H9 (cell line): ENCODE results near the gene RNU6-1. TPM values are rescaled to one million over a fixed set of nuclear protein-coding genes. Genes with fewer than 3 reads are reported as not detected.

Source experiments
- DNase-seq: peaks from one replicate; pipeline ENCODE4 v3.0.0-alpha.2; 2017
- H2AFZ ChIP-seq: one replicate; pipeline ENCODE4 v1.6.1; 2013; ENCODE audit warnings: mild to moderate bottlenecking, low read length, control low read depth, moderate library complexity
- H2AK5ac ChIP-seq: 2 replicates; pipeline ENCODE4 v1.6.1; 2013; ENCODE audit warnings: low read length, control low read depth, mixed read lengths; ENCODE audit not compliant: insufficient read length
- H2BK120ac ChIP-seq: one replicate; pipeline ENCODE4 v1.6.1; 2013; ENCODE audit warnings: low read depth, mild to moderate bottlenecking, low read length, control low read depth, inconsistent platforms; ENCODE audit not compliant: poor library complexity, severe bottlenecking
- H2BK12ac ChIP-seq: 2 replicates; pipeline ENCODE4 v1.6.1; 2013; ENCODE audit warnings: low read length, control low read depth, mixed read lengths, low read depth; ENCODE audit not compliant: insufficient read length
- H2BK15ac ChIP-seq: 2 replicates; pipeline ENCODE4 v1.6.1; 2013; ENCODE audit warnings: low read depth, low read length, control low read depth
- H2BK20ac ChIP-seq: one replicate; pipeline ENCODE4 v1.6.1; 2013; ENCODE audit warnings: low read depth, mild to moderate bottlenecking, low read length, control low read depth, inconsistent platforms; ENCODE audit not compliant: poor library complexity, severe bottlenecking
- H2BK5ac ChIP-seq: 2 replicates; pipeline ENCODE4 v1.6.1; 2013; ENCODE audit warnings: low read length, control low read depth, mixed read lengths; ENCODE audit not compliant: insufficient read length
- H3K14ac ChIP-seq: 2 replicates; pipeline ENCODE4 v1.6.1; 2013; ENCODE audit warnings: low read length, control low read depth; ENCODE audit not compliant: insufficient read depth
- H3K18ac ChIP-seq: 2 replicates; pipeline ENCODE4 v1.6.1; 2013; ENCODE audit warnings: low read depth, mild to moderate bottlenecking, mixed read lengths, low read length, control low read depth; ENCODE audit not compliant: insufficient read length
- H3K23ac ChIP-seq: 2 replicates; pipeline ENCODE4 v1.6.1; 2013; ENCODE audit warnings: low read length, control low read depth, mixed read lengths, low read depth; ENCODE audit not compliant: insufficient read length
- H3K23me2 ChIP-seq: 2 replicates; pipeline ENCODE4 v1.6.1; 2013; ENCODE audit warnings: low read depth, mild to moderate bottlenecking, mixed read lengths, low read length, control low read depth; ENCODE audit not compliant: insufficient read length, poor library complexity, severe bottlenecking
- H3K27ac ChIP-seq: 2 replicates; pipeline ENCODE4 v1.5.1; 2013; ENCODE audit warnings: low read length, control low read depth, mixed read lengths, low read depth; ENCODE audit not compliant: insufficient read length
- H3K27me3 ChIP-seq: 2 replicates; pipeline ENCODE4 v1.6.1; 2013; ENCODE audit warnings: low read length, control low read depth, inconsistent platforms; ENCODE audit not compliant: insufficient read depth
- H3K4ac ChIP-seq: 2 replicates; pipeline ENCODE4 v1.6.1; 2013; ENCODE audit warnings: low read depth, mild to moderate bottlenecking, control low read depth, inconsistent platforms, low read length, moderate library complexity
- H3K4me1 ChIP-seq: 2 replicates; pipeline ENCODE4 v1.6.1; 2013; ENCODE audit warnings: low read length, control low read depth, inconsistent platforms; ENCODE audit not compliant: insufficient read depth
- H3K4me2 ChIP-seq: 2 replicates; pipeline ENCODE4 v1.6.1; 2013; ENCODE audit warnings: low read length, control low read depth, mixed read lengths; ENCODE audit not compliant: insufficient read length, insufficient read depth
- H3K56ac ChIP-seq: 2 replicates; pipeline ENCODE4 v1.6.1; 2013; ENCODE audit warnings: low read depth, mild to moderate bottlenecking, mixed read lengths, low read length, control low read depth; ENCODE audit not compliant: insufficient read length
- H3K79me1 ChIP-seq: 2 replicates; pipeline ENCODE4 v1.6.1; 2013; ENCODE audit warnings: low read depth, mild to moderate bottlenecking, moderate library complexity, low read length, control low read depth, inconsistent platforms; ENCODE audit not compliant: insufficient read depth, poor library complexity, severe bottlenecking
- H3K79me2 ChIP-seq: 2 replicates; pipeline ENCODE4 v1.6.1; 2013; ENCODE audit warnings: low read length, control low read depth, inconsistent platforms; ENCODE audit not compliant: insufficient read depth
- H3K9ac ChIP-seq: 2 replicates; pipeline ENCODE4 v1.6.1; 2013; ENCODE audit warnings: low read length, control low read depth, mixed read lengths; ENCODE audit not compliant: insufficient read length; ENCODE audit errors: extremely low read depth
- H3K9me3 ChIP-seq: one replicate; pipeline ENCODE4 v1.6.1; 2013; ENCODE audit warnings: low read depth, low read length, inconsistent platforms; ENCODE audit not compliant: control insufficient read depth
- H3T11ph ChIP-seq: one replicate; pipeline ENCODE4 v1.6.1; 2013; ENCODE audit warnings: mild to moderate bottlenecking, low read length, control low read depth, inconsistent platforms
- H4K20me1 ChIP-seq: one replicate; pipeline ENCODE4 v1.6.1; 2013; ENCODE audit not compliant: control insufficient read depth, insufficient read length, insufficient read depth
- H4K5ac ChIP-seq: 2 replicates; pipeline ENCODE4 v1.6.1; 2013; ENCODE audit warnings: low read depth, mild to moderate bottlenecking, mixed read lengths, low read length, control low read depth; ENCODE audit not compliant: insufficient read length
- H4K8ac ChIP-seq: replicated peaks from 2 replicates; pipeline ENCODE4 v1.6.1; 2013; ENCODE audit warnings: low read length, control low read depth, mixed read lengths, low read depth; ENCODE audit not compliant: insufficient read length
- H4K91ac ChIP-seq: 2 replicates; pipeline ENCODE4 v1.6.1; 2013; ENCODE audit warnings: low read depth, mild to moderate bottlenecking, moderate library complexity, mixed read lengths, low read length, control low read depth; ENCODE audit not compliant: insufficient read length
- H3K27ac Mint-ChIP-seq, 3 experiments: 2 replicates in 2 of 3; 3 replicates in 1 of 3; pipeline ENCODE4 v1.8.0; 2020 to 2021; ENCODE audit warnings: mixed read lengths in 3 of 3, mild to moderate bottlenecking in 1 of 3, moderate library complexity in 1 of 3
- H3K27me3 Mint-ChIP-seq: 2 replicates; pipeline ENCODE4 v1.8.0; 2021; ENCODE audit warnings: low read depth, mild to moderate bottlenecking, moderate library complexity, mixed read lengths
- H3K36me3 Mint-ChIP-seq, 3 experiments: 2 replicates in 2 of 3; 3 replicates in 1 of 3; pipeline ENCODE4 v1.8.0; 2020 to 2021; ENCODE audit warnings: low read depth in 3 of 3, mixed read lengths in 3 of 3; ENCODE audit not compliant: insufficient read depth in 1 of 3
- H3K4me1 Mint-ChIP-seq, 2 experiments: 2 replicates each; pipeline ENCODE4 v1.8.0; 2020; ENCODE audit warnings: mixed read lengths in 2 of 2
- H3K4me3 Mint-ChIP-seq, 2 experiments: 2 replicates in 1 of 2; 3 replicates in 1 of 2; pipeline ENCODE4 v1.8.0; 2020 to 2021; ENCODE audit warnings: mild to moderate bottlenecking in 2 of 2, mixed read lengths in 2 of 2, moderate library complexity in 1 of 2
- H3K9me3 Mint-ChIP-seq, 2 experiments: 2 replicates in 1 of 2; 3 replicates in 1 of 2; pipeline ENCODE4 v1.8.0; 2020; ENCODE audit warnings: mild to moderate bottlenecking in 2 of 2, mixed read lengths in 2 of 2, moderate library complexity in 1 of 2
- total RNA-seq: library from RNA; stranded (reverse); gene quantifications from 2 replicates; pipeline ENCODE4 v1.2.1, GENCODE V29; 2021
- TF ChIP-seq, protein P1 (sequence below): fragments of 200-600 bp; sonication (generic); conservative IDR thresholded peaks from 3 replicates; pipeline ENCODE4 v1.8.0; 2021; ENCODE audit warnings: antibody characterized with exemption, mild to moderate bottlenecking

RNU6-1 gene
- total RNA-seq, 1 experiment from 2014 or later = not detected

DNA sequence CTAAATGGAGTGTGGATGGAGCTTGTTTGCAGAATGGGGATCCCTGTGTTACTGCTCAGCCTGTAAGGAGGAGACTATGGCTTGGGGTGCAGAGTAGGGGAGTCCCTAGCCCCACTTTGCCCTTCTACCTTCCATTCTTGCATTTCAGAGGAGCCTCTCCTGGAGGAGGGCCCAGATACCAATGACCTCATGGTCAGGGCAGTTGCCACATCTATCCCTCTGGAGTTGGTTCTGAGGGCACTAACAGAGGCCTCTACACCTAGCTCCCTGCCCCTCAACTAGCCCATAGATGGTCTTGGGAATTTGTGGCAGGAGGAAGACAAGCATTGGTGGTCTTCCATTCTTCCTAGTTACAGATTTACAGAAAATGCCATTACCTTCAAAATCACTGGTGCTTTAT lies 8.5 kb downstream of the RNU6-1 start:
- Histone ChIP-seq H3K23me2 (peaks cover 16% of the 10 kb centered on the region), H2AK5ac (no peak overlapping the region), H2AFZ (no peak overlapping the region), H3K9ac (no peak overlapping the region), H3K56ac (no peak overlapping the region), H2BK12ac (no peak overlapping the region), H2BK120ac (no peak overlapping the region), H3K23ac (no peak overlapping the region), H2BK5ac (no peak overlapping the region), H3K79me2 (no peaks in the 10 kb centered on the region), H3K18ac (no peak overlapping the region), H3K4me2 (no peak overlapping the region), H3K9me3 (no peaks in the 10 kb centered on the region), H4K20me1 (no peaks in the 10 kb centered on the region), H3K27ac (no peak overlapping the region), H2BK20ac (no peak overlapping the region), H4K91ac (no peak overlapping the region), H3K79me1 (no peaks in the 10 kb centered on the region), H4K8ac (no peak overlapping the region), H4K5ac (no peak overlapping the region), H3K4me1 (peaks cover 7% of the 10 kb centered on the region; the same call in 1 of the 2 replicates), H3K14ac (no peak overlapping the region), H3K4ac (no peak overlapping the region), H3T11ph (no peak overlapping the region), H2BK15ac (no peak overlapping the region), H3K27me3 (peaks cover 94% of the 10 kb centered on the region)
- H3K4me1 Mint-ChIP-seq = peaks cover 29 to 45% of the 10 kb centered on the region in 2 experiments
- H3K27ac Mint-ChIP-seq = no peak overlapping the region
- no peak overlapping the region for H3K4me3 Mint-ChIP-seq
- TF ChIP-seq, protein P1, sequence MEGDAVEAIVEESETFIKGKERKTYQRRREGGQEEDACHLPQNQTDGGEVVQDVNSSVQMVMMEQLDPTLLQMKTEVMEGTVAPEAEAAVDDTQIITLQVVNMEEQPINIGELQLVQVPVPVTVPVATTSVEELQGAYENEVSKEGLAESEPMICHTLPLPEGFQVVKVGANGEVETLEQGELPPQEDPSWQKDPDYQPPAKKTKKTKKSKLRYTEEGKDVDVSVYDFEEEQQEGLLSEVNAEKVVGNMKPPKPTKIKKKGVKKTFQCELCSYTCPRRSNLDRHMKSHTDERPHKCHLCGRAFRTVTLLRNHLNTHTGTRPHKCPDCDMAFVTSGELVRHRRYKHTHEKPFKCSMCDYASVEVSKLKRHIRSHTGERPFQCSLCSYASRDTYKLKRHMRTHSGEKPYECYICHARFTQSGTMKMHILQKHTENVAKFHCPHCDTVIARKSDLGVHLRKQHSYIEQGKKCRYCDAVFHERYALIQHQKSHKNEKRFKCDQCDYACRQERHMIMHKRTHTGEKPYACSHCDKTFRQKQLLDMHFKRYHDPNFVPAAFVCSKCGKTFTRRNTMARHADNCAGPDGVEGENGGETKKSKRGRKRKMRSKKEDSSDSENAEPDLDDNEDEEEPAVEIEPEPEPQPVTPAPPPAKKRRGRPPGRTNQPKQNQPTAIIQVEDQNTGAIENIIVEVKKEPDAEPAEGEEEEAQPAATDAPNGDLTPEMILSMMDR = no peak
- H3K27me3 Mint-ChIP-seq = peaks cover 96% of the 10 kb centered on the region
- H3K36me3 Mint-ChIP-seq = no peaks in the 10 kb centered on the region; a peak in 3 of 7 replicates
- peaks cover 4% of the 10 kb centered on the region in 2 experiments; a peak in 4 of 5 replicates for H3K9me3 Mint-ChIP-seq
- no peak for DNase-seq
